GM12873 (cell line): ENCODE results near the gene AMBP.
A peak's percentile ranks its signal among the peaks of the same experiment; 100 is the strongest.

Experiments
- CTCF ChIP-seq: IDR thresholded peaks from 2 replicates; pipeline ENCODE4 v1.5.1; 2012; ENCODE audit warnings: low read depth, mild to moderate bottlenecking, moderate library complexity, low read length, control low read depth; ENCODE audit not compliant: insufficient read depth; ENCODE audit errors: missing control alignments

Gene AMBP

GRCh38 chr9:114086607-114087006 is 8.5 kb upstream of the AMBP start:
- TF ChIP-seq CTCF: no peak

- no peak for TF ChIP-seq CTCF
Observed at GRCh38 chr9:114086009-114086408, 7.9 kb upstream of the AMBP start.

GRCh38 chr9:114085387-114085789 is 7.3 kb upstream of the AMBP start:
- no peak for TF ChIP-seq CTCF

- no peak for TF ChIP-seq CTCF
Observed at GRCh38 chr9:114084282-114085073, 6.4 kb upstream of the AMBP start.

GRCh38 chr9:114083666-114084065 is 5.6 kb upstream of the AMBP start:
- TF ChIP-seq CTCF: no peak

GRCh38 chr9:114082017-114082762 is 4.1 kb upstream of the AMBP start:
- TF ChIP-seq CTCF: peak; percentile 89

GRCh38 chr9:114081441-114082016 is 3.4 kb upstream of the AMBP start:
- TF ChIP-seq CTCF: no peak
